ENCODE data around the gene DISP2. TPM values are rescaled to one million over a fixed set of nuclear protein-coding genes. Genes with fewer than 3 reads are reported as not detected.

Gene DISP2
- polyA plus RNA-seq, 3 donors = 0.42 to 0.92 (median 0.50) TPM

DNA sequence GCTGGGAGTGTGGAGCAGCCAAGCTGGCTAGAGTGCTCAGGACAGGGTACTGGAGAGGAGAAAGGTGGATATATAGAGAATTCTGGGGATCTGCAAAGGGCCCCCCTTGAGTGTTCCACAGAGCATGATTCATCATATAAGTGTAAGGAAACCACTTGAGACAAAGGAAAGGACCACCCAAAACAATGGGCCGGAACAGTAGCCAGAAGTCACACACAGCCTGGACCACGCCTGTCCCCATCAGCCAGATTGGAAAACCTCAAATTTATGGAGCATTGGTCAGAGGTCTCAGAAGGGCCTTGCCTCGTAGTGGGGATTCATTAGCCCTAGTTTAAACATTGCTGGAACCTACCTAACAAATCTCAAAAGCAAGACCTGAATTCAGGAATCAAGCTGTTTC, 19.6 kb downstream of the DISP2 start:
- no peak for DNase-seq (ENCODE audit: extremely low read depth in 1 of 11, low read depth in 9 of 11, low spot score in 4 of 11)

DNA sequence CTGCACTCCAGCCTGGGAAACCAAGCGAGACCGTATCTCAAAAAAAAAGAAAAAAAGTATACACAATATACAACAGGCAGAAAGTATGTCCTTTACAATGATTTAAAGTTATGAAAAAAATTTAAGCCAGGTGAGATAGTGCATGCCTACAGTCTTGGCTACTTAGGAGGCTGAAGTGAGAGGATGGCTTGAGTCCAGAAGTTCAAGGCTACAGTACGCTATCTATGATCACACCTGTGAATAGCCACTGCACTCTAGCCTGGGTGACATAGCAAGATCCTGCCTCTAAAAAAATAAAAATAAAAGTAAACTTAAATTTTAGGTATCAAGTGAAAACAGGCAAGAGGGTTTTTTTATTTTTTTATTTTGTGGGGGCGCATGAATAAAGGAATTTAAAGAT, 21.4 kb downstream of the DISP2 start:
- DNase-seq (ENCODE audit: extremely low read depth in 1 of 11, low read depth in 9 of 11, low spot score in 4 of 11) = no peak

- no peak for DNase-seq (ENCODE audit: extremely low read depth in 1 of 11, low read depth in 9 of 11, low spot score in 4 of 11)
These were observed 21.8 kb downstream of the DISP2 start for GRCh38 chr15:40379853-40380252.

DNA sequence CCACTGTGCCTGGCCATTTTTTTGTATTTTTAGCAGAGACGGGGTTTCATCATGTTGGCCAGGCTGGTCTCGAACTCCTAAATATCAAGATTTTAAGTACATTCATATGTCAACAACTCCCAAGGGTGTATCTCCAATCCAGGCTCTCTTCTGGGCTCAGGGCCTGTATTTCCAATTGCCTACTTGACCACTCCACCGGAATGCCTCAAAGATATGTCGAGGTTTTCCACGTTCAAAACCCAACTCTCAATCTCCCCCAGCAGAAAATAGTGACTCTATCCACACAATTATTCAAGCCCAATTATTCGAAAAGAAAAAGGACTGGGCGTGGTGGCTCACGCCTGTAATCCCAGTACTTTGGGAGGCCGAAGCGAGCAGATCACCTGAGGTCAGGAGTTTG, 22.6 kb downstream of the DISP2 start:
- no peak for DNase-seq (ENCODE audit: extremely low read depth in 1 of 11, low read depth in 9 of 11, low spot score in 4 of 11)

GRCh38 chr15:40381818-40382529, 24.0 kb downstream of the DISP2 start:
- DNase-seq (ENCODE audit: extremely low read depth in 1 of 11, low read depth in 9 of 11, low spot score in 4 of 11) = no peak

DNA sequence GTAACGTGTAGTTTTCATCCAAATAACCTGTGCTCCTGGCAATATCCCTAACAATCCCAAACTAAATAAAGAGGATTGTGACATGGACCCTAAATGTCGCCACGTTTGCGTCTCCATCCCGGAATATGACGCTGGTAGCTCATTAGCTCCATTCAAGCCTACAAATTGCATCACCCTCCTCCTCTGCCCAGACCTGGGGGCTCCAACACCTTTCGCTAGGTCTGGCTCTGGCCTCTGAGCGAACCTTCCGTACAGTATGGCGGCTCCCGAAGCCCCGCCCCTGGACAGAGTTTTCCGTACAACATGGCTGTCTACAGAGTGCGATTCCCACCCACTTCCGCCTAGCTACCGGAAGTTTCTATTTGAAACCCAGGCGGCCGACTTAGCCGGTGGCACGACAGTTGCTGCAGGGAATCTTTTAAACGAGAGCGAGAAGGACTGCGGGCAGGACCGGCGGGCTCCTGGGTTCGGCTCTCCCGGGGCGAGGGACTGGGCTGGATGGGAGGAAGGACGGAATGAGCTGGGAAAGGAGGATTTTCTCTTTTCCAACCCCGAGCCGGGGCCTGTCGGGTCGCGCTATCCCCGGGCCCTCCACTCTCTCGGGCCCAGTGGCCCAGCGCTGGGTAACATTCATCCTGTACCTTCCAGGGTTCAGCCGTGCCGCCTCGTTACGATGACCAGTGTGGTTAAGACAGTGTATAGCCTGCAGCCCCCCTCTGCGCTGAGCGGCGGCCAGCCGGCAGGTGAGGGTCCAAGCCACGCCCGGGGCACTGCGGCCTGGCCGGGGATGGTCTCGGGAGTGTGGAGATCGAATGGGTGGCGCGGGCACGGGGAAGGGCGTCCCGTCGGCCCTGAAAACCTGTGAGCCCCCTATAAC, 24.8 kb downstream of the DISP2 start, which contains the start of gene KNSTRN:
TSS of gene KNSTRN (plus strand) at position 142 of the 877 bp plus-strand sequence. CDS start at position 257, 115 bp downstream.
- peak in 10 of 11 donors; percentile 76 to 92 (median 88) for DNase-seq (ENCODE audit: extremely low read depth in 1 of 11, low read depth in 9 of 11, low spot score in 4 of 11)

DNA sequence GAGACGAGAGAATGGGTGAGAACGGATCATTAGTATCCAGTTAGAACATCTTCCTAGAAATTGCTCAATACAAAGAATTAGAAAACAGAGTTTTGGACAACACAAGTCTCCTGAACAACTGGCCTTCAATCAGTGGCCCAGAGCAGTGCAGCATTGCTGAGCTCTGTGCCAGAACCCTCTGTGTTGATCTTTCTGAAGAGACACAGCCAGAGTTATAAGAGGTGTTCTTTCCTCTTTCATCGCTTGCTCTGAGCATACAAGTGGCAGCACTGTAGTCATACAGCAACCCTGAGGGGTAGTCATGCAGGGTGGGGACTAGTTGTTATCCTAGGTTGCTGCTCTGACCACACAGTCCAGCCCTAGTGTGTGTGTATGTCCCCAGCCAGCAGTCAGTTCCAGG, 28.5 kb downstream of the DISP2 start:
- no peak for DNase-seq (ENCODE audit: extremely low read depth in 1 of 11, low read depth in 9 of 11, low spot score in 4 of 11)

- DNase-seq (ENCODE audit: extremely low read depth in 1 of 11, low read depth in 9 of 11, low spot score in 4 of 11) = no peak
These were observed 31.2 kb downstream of the DISP2 start for GRCh38 chr15:40388941-40389823.

DNA sequence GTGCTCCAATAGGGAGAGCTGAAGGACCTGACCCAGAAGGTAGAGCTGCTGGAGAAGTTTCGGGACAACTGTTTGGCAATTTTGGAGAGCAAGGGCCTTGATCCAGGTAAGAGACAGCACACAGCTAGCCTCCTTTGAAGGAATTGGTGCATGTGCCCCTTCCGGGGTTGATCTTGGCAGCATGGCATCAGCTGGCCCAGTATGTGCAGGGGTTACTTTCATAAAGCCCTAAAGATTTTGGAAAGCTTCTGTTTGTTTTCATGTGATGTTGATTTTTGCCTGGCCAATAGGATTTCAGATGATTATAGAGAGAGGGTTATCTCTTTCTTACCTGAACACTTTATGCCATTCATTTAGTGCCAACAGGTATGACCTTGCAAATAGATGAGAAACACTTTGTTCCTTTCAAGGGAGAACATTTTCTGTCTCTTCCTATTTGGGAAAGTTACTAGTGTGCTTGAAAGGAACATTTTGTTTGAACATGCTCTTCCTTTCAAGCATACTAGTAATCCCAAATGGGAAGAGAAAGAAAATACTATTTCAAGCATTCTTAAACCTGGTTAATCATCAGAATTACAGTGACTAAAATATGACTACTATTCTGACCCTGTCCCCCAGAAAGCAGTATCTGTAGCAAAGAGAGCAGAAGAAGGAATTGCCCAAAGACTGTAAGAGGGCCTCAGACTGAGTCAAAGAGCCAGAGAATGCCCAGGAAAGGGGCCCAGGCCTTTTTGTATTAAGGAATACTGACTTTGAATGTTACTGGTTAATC, 32.0 kb downstream of the DISP2 start:
- no peak for DNase-seq (ENCODE audit: extremely low read depth in 1 of 11, low read depth in 9 of 11, low spot score in 4 of 11)

DNA sequence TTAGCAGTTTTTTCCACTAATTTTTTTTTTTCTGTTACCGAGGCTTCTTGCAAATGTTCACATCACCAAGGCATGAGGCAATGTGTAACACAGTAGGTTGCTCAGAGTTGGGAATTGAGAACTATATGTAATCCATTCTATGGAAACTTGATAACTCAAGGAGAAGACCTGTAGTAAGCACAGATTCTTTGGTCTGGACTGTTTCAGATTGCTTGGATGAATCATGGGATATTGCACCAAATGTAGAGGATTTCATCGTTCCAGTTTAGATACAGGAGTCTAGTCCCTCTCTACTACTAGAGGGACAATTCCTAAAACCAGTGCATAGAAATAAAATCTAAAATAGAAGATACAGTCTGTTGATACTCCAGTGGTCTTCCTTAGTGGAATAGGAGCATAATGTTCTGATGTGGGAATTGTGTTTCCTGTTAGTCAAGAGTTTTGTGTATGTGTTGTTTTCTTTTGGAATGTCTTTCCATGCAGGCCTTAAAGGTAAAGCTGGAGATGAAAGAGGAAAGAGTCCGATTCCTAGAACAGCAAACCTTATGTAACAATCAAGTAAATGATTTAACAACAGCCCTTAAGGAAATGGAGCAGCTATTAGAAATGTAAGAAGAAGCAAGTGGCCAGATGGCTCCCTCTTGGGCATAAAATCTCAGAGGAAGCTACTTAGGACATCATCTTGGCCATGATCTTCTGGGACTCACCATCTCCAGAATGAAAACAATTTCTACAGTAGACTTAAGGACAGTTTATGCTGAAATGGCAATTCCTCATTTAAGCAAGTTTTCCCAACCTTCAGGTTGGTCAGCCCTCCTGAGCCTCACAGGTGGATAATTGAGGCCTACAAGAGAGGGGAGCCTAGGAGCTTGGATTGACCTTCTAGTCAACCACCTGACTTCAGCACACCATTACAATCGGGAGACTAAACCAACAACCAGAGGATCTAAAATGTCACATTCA, 35.2 kb downstream of the DISP2 start:
- no peak for DNase-seq (ENCODE audit: extremely low read depth in 1 of 11, low read depth in 9 of 11, low spot score in 4 of 11)

DNA sequence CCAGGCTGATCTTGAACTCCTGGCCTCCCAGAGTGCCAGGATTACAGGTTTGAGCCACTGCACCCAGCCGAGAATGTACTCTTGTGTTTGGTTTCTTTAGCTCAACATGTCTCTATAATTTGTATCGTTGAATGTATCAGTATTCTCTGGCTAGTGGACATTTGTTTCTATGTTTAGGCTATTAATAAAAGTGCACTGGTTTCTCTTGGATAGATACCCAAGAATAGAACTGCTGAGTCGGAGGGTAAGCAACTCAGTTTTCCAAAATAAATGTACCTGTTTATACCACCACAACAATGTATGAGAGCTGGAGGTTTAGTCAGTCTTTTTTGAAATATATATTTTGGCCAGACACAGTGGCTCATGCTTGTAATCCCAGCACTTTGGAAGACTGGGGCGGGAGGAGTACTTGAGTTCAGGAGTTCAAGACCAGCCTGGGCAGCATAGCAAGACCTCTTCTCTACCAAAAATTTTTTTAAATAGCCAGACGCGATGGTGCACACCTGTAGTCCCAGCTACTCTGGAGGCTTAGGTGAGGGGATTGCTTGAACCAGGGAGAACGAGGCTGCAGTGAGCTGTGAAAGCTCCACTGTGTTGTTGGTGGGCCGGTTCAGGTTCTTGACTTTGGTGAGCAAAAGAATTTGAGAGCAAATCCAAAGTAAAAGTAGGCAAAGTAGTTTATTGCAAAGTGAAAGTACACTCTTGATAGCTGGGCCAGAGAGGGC, 39.8 kb downstream of the DISP2 start:
- no peak for DNase-seq (ENCODE audit: extremely low read depth in 1 of 11, low read depth in 9 of 11, low spot score in 4 of 11)

DNA sequence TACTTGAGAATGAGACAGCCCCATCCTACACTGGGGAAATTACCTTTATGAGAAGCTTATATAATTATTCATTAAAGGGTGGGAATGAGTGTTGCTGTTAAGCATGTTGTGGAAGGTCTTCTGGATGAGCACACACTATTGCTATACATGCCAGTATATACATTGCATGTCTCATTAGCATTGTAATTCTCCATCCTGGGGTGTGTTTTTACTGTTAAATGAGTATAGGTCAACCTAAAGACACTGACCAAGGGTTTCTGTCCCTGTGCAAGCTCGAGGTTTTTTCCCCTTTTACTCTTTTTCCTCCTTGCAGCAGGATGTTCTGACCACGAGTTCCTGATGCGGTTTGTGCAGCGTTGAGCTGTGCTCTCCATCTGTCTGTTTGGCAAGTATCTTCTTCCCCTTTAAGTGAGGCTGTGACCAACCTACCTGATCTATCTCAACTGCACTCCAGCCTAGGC, 40.4 kb downstream of the DISP2 start:
- DNase-seq (ENCODE audit: extremely low read depth in 1 of 11, low read depth in 9 of 11, low spot score in 4 of 11) = no peak

GRCh38 chr15:40399370-40399769, 41.4 kb downstream of the DISP2 start:
- no peak for DNase-seq (ENCODE audit: extremely low read depth in 1 of 11, low read depth in 9 of 11, low spot score in 4 of 11)

GRCh38 chr15:40405501-40406381, 47.7 kb downstream of the DISP2 start, which contains the start of gene IVD:
IVD (plus strand) TSS chr15:40405795; CDS start chr15:40405828, 33 bp downstream.
- DNase-seq (ENCODE audit: extremely low read depth in 1 of 11, low read depth in 9 of 11, low spot score in 4 of 11) = peak; percentile 77 to 94 (median 90)

DNA sequence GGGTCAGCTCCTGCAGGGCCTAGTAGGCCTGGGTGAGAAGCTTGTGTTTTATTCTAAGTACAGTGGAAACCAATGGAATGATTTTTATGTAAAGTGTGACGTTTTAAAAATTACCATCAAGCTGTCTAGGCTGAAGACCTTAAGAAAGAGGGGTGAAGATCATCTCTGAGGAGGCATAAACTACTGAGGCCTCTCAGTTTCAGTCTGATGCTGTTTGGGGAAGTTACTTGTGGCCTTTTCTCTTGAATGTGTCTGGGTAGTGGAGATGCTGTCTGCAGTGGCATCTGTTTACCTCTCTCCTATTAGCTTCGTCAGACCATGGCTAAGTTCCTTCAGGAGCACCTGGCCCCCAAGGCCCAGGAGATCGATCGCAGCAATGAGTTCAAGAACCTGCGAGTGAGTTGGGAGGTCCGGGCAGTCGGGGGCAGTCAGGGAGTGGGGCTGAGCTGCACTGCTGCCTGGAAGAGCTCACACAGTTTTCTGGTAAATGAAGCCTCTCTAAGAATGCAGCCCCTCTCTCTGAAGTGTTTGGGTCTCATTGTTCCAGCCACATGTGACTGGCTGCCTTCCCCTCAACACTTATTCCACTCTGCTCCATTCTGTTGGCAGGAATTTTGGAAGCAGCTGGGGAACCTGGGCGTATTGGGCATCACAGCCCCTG, 49.4 kb downstream of the DISP2 start:
- no peak for DNase-seq (ENCODE audit: extremely low read depth in 1 of 11, low read depth in 9 of 11, low spot score in 4 of 11)
